HepG2 (cell line): ENCODE measurements around the gene ZFP36L2. TPM values are rescaled to one million over a fixed set of nuclear protein-coding genes. Genes with fewer than 3 reads are reported as not detected.

Experiments
- ATF7-NPFF ChIP-seq: sonication (generic); formaldehyde crosslinking; IDR thresholded peaks from 2 replicates; pipeline ENCODE4 v1.8.1; 2023; ENCODE audit warnings: mild to moderate bottlenecking, low read depth, missing genetic modification reagents, moderate library complexity
- BRCA1 ChIP-seq: sonication (generic); formaldehyde crosslinking; IDR thresholded peaks from 2 replicates; pipeline ENCODE4 v1.4.0; 2020; ENCODE audit warnings: missing genetic modification reagents
- CREB1 ChIP-seq, 2 experiments: fragments of 450-650 bp in 1 of 2; IDR thresholded peaks; 2 replicates each; pipeline ENCODE4 v1.6.1; 2016 to 2017; ENCODE audit warnings: control low read depth in 1 of 2, mild to moderate bottlenecking in 1 of 2, missing compliant biosample characterization in 1 of 2, missing genetic modification characterization in 1 of 2
- HMG20A ChIP-seq: IDR thresholded peaks from 2 replicates; pipeline ENCODE4 v1.6.1; 2016; ENCODE audit warnings: borderline replicate concordance
- MEIS2 ChIP-seq: sonication (generic); formaldehyde crosslinking; IDR thresholded peaks from 2 replicates; pipeline ENCODE4 v1.9.0; 2021; ENCODE audit warnings: mild to moderate bottlenecking, missing genetic modification reagents
- MXD4 ChIP-seq: IDR thresholded peaks from 2 replicates; pipeline ENCODE4 v1.6.1; 2016; ENCODE audit warnings: mild to moderate bottlenecking, missing biosample characterization, missing genetic modification reagents
- PRPF4 ChIP-seq: fragments of 200-400 bp; formaldehyde crosslinking; IDR thresholded peaks from 2 replicates; pipeline ENCODE4 v1.6.1; 2016; ENCODE audit warnings: low read length, low read depth; ENCODE audit not compliant: poor library complexity, severe bottlenecking
- RBM39 ChIP-seq: fragments of 200-400 bp; formaldehyde crosslinking; IDR thresholded peaks from one replicate; pipeline ENCODE4 v1.6.1; 2018; ENCODE audit warnings: antibody characterized with exemption, mild to moderate bottlenecking, low read depth, low read length; ENCODE audit not compliant: poor library complexity, severe bottlenecking
- SETDB1 ChIP-seq: sonication (generic); formaldehyde crosslinking; IDR thresholded peaks from 2 replicates; pipeline ENCODE4 v1.5.1; 2020; ENCODE audit warnings: missing genetic modification reagents, mild to moderate bottlenecking, borderline replicate concordance
- SIX4 ChIP-seq: sonication (generic); formaldehyde crosslinking; IDR thresholded peaks from 2 replicates; pipeline ENCODE4 v1.4.0; 2020; ENCODE audit warnings: missing genetic modification reagents
- SRSF4 ChIP-seq: fragments of 200-400 bp; formaldehyde crosslinking; IDR thresholded peaks from one replicate; pipeline ENCODE4 v1.6.1; 2018; ENCODE audit warnings: mild to moderate bottlenecking, low read depth, low read length, moderate library complexity; ENCODE audit not compliant: poor library complexity, severe bottlenecking
- TARDBP ChIP-seq: sonication (generic); formaldehyde crosslinking; IDR thresholded peaks from 2 replicates; pipeline ENCODE4 v1.8.0; 2022; ENCODE audit warnings: mild to moderate bottlenecking, missing genetic modification reagents
- TBL1XR1 ChIP-seq: fragments of 150-350 bp; IDR thresholded peaks from 2 replicates; pipeline ENCODE4 v1.6.1; 2014; ENCODE audit warnings: borderline replicate concordance, low read length; ENCODE audit not compliant: partially characterized antibody
- TMF1 ChIP-seq: sonication (generic); formaldehyde crosslinking; IDR thresholded peaks from 2 replicates; pipeline ENCODE4 v1.8.1; 2022; ENCODE audit warnings: low read depth, missing genetic modification reagents
- ZNF589 ChIP-seq: sonication (generic); formaldehyde crosslinking; conservative IDR thresholded peaks from 2 replicates; pipeline ENCODE4 v1.8.0; 2022; ENCODE audit warnings: mild to moderate bottlenecking, moderate library complexity, missing genetic modification reagents
- ZNF644 ChIP-seq: IDR thresholded peaks from 2 replicates; pipeline ENCODE4 v1.6.1; 2016; ENCODE audit warnings: low read depth
- ZNF83 ChIP-seq: sonication (generic); formaldehyde crosslinking; IDR thresholded peaks from 2 replicates; pipeline ENCODE4 v1.4.0; 2020; ENCODE audit warnings: missing genetic modification reagents, mild to moderate bottlenecking, borderline replicate concordance
- polyA plus RNA-seq, 8 experiments: library from polyadenylated mRNA; depleted of rRNA in 3 of 8; stranded (reverse) in 7 of 8; unstranded in 1 of 8; fragments of >200 nt; fragmentation: Illumina TruSeq in 4 of 8; extraction: Trizol in 4 of 8; gene quantifications; 2 replicates each; pipeline versions ENCODE4 v1.2.1 to v1.2.3, GENCODE V29; 2011 to 2016; ENCODE audit warnings: low read depth in 4 of 8, missing spikeins in 1 of 8, mixed read lengths in 1 of 8; ENCODE audit not compliant: insufficient read depth in 1 of 8
- total RNA-seq, 5 experiments: library from RNA; depleted of rRNA; stranded (reverse); fragments of >200 nt; fragmentation: Illumina TruSeq; extraction: Trizol; gene quantifications; 2 replicates each; pipeline ENCODE4 v1.2.3, GENCODE V29; 2016; ENCODE audit warnings: low read depth in 1 of 5
- TF ChIP-seq, protein P1 (sequence below): sonication (generic); formaldehyde crosslinking; IDR thresholded peaks from 2 replicates; pipeline ENCODE4 v1.4.0; 2020; ENCODE audit warnings: missing genetic modification reagents
- TF ChIP-seq, protein P2 (sequence below): sonication (generic); formaldehyde crosslinking; IDR thresholded peaks from 2 replicates; pipeline ENCODE4 v1.5.1; 2020; ENCODE audit warnings: missing genetic modification reagents, mild to moderate bottlenecking, borderline replicate concordance
- TF ChIP-seq, protein P3 (sequence below): sonication (generic); formaldehyde crosslinking; IDR thresholded peaks from 2 replicates; pipeline ENCODE4 v1.5.0; 2020; ENCODE audit warnings: missing genetic modification reagents, mild to moderate bottlenecking, borderline replicate concordance
- TF ChIP-seq, protein P4 (sequence below): sonication (generic); formaldehyde crosslinking; IDR thresholded peaks from 2 replicates; pipeline ENCODE4 v1.8.1; 2023; ENCODE audit warnings: mild to moderate bottlenecking, missing genetic modification reagents
- TF ChIP-seq, protein P5 (sequence below): sonication (generic); formaldehyde crosslinking; IDR thresholded peaks from 2 replicates; pipeline ENCODE4 v1.5.0; 2020; ENCODE audit warnings: mild to moderate bottlenecking, missing genetic modification reagents, moderate library complexity

Gene ZFP36L2
- total and polyA plus RNA-seq, 2 of the 13 experiments (the other 11 are each of a cell fraction or from before 2014, with no cell fraction given), result 11.2 to 21.8 TPM

DNA sequence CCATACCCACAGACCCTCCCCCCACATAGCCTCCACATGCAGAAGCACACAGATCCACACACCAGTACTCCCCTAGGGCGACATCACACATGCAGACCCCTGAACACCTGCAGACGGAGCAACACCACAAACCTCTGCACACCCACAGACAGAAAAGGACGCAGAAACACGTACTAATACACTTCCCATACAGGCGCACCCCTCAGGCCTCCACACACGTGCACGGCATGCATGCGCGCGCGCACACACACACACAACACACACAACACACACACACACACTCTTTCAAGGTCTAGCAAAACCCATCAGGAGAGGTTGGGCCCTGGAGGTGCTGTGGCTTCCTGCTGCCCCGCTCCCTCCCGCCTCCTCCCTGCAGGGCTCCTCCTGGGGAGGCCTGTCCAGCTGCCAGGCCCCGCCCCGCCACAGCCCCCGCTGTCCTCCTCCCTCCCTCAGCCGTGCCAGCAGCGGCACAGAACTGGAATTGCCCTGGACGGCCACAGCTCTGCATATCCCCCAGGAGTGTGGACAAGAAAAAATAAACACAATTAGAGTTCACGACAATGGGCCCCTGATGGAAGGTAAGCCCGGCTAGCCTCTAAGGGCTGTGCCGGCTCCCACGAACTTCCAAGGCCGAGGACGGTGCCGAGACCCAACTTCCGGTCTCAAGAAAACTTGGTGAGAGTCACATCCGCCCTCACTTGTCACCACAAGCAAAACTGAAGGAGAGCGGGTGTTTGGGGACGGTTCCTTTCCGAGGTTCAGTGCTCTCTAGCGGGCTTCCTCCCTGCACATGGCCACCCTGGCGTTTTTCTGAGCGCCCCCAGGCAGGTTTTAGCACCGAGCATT, 6.8 kb downstream of the ZFP36L2 start (continued):
- TF ChIP-seq TBL1XR1, result no peak
- TF ChIP-seq PRPF4, result no peak
- 0 out of 2 replicates have a peak, but pooled peaks have one; percentile 6 for TF ChIP-seq ZNF644 (CRISPR knock-in tag)
- peak; percentile 80 for TF ChIP-seq ATF7-NPFF (CRISPR knock-in tag)
- TF ChIP-seq MEIS2 (CRISPR knock-in tag), result peak; percentile 90; the same call in 1 of the 2 replicates
- no peak for TF ChIP-seq BRCA1 (CRISPR knock-in tag)
- TF ChIP-seq ZNF589 (CRISPR knock-in tag), result peak; percentile 86
- peak; percentile 57 for TF ChIP-seq RBM39
- no peak; the same call in 1 of the 2 replicates for TF ChIP-seq TMF1 (CRISPR knock-in tag)
- TF ChIP-seq SETDB1 (CRISPR knock-in tag), result no peak
- TF ChIP-seq HMG20A (CRISPR knock-in tag), result no peak; the same call in 1 of the 2 replicates
- TF ChIP-seq ZNF83 (CRISPR knock-in tag), result 0 out of 2 replicates have a peak, but pooled peaks have one; percentile 19
- TF ChIP-seq, protein P1, sequence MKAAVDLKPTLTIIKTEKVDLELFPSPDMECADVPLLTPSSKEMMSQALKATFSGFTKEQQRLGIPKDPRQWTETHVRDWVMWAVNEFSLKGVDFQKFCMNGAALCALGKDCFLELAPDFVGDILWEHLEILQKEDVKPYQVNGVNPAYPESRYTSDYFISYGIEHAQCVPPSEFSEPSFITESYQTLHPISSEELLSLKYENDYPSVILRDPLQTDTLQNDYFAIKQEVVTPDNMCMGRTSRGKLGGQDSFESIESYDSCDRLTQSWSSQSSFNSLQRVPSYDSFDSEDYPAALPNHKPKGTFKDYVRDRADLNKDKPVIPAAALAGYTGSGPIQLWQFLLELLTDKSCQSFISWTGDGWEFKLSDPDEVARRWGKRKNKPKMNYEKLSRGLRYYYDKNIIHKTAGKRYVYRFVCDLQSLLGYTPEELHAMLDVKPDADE (CRISPR knock-in tag), result peak; percentile 77; the same call in 1 of the 2 replicates
- no peak for TF ChIP-seq SIX4
- TF ChIP-seq, protein P2, sequence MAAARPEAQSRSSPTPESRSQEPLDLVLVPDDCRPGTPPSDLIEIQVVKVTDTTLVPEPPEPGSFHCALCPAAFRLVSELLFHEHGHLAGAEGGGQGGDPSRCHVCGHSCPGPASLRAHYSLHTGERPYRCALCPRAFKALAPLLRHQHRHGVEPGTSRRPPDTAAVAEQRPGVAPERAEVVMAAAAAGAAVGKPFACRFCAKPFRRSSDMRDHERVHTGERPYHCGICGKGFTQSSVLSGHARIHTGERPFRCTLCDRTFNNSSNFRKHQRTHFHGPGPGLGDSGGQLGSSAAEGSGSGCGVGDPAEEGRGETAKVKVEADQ (CRISPR knock-in tag), result peak; percentile 65; the same call in 1 of the 2 replicates
- TF ChIP-seq, protein P3, sequence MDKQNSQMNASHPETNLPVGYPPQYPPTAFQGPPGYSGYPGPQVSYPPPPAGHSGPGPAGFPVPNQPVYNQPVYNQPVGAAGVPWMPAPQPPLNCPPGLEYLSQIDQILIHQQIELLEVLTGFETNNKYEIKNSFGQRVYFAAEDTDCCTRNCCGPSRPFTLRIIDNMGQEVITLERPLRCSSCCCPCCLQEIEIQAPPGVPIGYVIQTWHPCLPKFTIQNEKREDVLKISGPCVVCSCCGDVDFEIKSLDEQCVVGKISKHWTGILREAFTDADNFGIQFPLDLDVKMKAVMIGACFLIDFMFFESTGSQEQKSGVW (CRISPR knock-in tag), result no peak
- TF ChIP-seq, protein P4, sequence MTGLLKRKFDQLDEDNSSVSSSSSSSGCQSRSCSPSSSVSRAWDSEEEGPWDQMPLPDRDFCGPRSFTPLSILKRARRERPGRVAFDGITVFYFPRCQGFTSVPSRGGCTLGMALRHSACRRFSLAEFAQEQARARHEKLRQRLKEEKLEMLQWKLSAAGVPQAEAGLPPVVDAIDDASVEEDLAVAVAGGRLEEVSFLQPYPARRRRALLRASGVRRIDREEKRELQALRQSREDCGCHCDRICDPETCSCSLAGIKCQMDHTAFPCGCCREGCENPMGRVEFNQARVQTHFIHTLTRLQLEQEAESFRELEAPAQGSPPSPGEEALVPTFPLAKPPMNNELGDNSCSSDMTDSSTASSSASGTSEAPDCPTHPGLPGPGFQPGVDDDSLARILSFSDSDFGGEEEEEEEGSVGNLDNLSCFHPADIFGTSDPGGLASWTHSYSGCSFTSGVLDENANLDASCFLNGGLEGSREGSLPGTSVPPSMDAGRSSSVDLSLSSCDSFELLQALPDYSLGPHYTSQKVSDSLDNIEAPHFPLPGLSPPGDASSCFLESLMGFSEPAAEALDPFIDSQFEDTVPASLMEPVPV, result peak; percentile 89; the same call in 1 of the 2 replicates
- TF ChIP-seq CREB1 (IDR thresholded peaks at IDR 0.05), result no peak
- TF ChIP-seq CREB1 (CRISPR knock-in tag; IDR thresholded peaks at IDR 0.05), result no peak; the same call in 1 of the 2 replicates
- TF ChIP-seq, protein P5, sequence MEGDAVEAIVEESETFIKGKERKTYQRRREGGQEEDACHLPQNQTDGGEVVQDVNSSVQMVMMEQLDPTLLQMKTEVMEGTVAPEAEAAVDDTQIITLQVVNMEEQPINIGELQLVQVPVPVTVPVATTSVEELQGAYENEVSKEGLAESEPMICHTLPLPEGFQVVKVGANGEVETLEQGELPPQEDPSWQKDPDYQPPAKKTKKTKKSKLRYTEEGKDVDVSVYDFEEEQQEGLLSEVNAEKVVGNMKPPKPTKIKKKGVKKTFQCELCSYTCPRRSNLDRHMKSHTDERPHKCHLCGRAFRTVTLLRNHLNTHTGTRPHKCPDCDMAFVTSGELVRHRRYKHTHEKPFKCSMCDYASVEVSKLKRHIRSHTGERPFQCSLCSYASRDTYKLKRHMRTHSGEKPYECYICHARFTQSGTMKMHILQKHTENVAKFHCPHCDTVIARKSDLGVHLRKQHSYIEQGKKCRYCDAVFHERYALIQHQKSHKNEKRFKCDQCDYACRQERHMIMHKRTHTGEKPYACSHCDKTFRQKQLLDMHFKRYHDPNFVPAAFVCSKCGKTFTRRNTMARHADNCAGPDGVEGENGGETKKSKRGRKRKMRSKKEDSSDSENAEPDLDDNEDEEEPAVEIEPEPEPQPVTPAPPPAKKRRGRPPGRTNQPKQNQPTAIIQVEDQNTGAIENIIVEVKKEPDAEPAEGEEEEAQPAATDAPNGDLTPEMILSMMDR (CRISPR knock-in tag), result peak; percentile 22
- peak; percentile 59; the same call in 1 of the 2 replicates for TF ChIP-seq TARDBP (CRISPR knock-in tag)
- peak; percentile 57 for TF ChIP-seq MXD4
- TF ChIP-seq SRSF4, result no peak
